H1 (cell line): ENCODE data around the gene VEPH1. TPM values are rescaled to one million over a fixed set of nuclear protein-coding genes. Genes with fewer than 3 reads are reported as not detected.

Experiments used
- CTCF ChIA-PET: fragments of 300-600 bp; sonication (Branson Sonifier 250); formaldehyde crosslinking; loops from one replicate; lab custom pipeline; 2021; ENCODE audit not compliant: partially characterized antibody; lab: Charles Lee
- POLR2A ChIA-PET: fragments of 300-600 bp; sonication (Branson Sonifier 250); formaldehyde crosslinking; loops from one replicate; lab custom pipeline; 2021; ENCODE audit warnings: inconsistent platforms; ENCODE audit not compliant: partially characterized antibody; lab: Charles Lee
- DNase-seq, 2 experiments: peaks; one replicate each; pipeline versions ENCODE4 v3.0.0 to v3.0.0-alpha.2; 2010 to 2022; ENCODE audit warnings: low spot score in 2 of 2, low read depth in 1 of 2, mixed read lengths in 1 of 2
- FAIRE-seq: peaks from 2 replicates; lab custom pipeline; 2011; peaks lifted over from hg19 to GRCh38; lab: Jason Lieb, UNC
- H2AFZ ChIP-seq: 2 replicates; pipeline ENCODE4 v1.8.1; 2012; ENCODE audit warnings: low read length, inconsistent platforms
- H2AK5ac ChIP-seq: 2 replicates; pipeline ENCODE4 v1.6.1; 2013; ENCODE audit warnings: low read depth, low read length
- H2BK120ac ChIP-seq: replicated peaks from 2 replicates; pipeline ENCODE3; 2013; ENCODE audit warnings: low read depth, low read length, inconsistent platforms
- H2BK12ac ChIP-seq: 2 replicates; pipeline ENCODE4 v1.6.1; 2013; ENCODE audit warnings: low read depth, low read length
- H2BK15ac ChIP-seq: 2 replicates; pipeline ENCODE4 v1.6.1; 2013; ENCODE audit warnings: low read length
- H2BK20ac ChIP-seq: 2 replicates; pipeline ENCODE4 v1.6.1; 2013; ENCODE audit warnings: low read length
- H2BK5ac ChIP-seq: 2 replicates; pipeline ENCODE4 v1.6.1; 2013; ENCODE audit warnings: low read depth, low read length
- H3K14ac ChIP-seq: 2 replicates; pipeline ENCODE4 v1.6.1; 2013; ENCODE audit warnings: inconsistent platforms; ENCODE audit not compliant: insufficient read length
- H3K18ac ChIP-seq: 2 replicates; pipeline ENCODE4 v1.6.1; 2013; ENCODE audit warnings: low read length; ENCODE audit errors: extremely low read depth
- H3K23ac ChIP-seq: 2 replicates; pipeline ENCODE4 v1.6.1; 2013; ENCODE audit warnings: inconsistent platforms; ENCODE audit not compliant: insufficient read length
- H3K23me2 ChIP-seq: 2 replicates; pipeline ENCODE4 v1.6.1; 2013; ENCODE audit warnings: low read depth, low read length
- H3K27ac ChIP-seq: 2 replicates; pipeline ENCODE4 v1.6.1; 2011; ENCODE audit warnings: low read depth, low read length, inconsistent platforms
- H3K27me3 ChIP-seq, 4 experiments: replicated peaks in 1 of 4; 1 replicate in 1 of 4; 2 replicates in 3 of 4; pipeline versions ENCODE4 v1.6.1 to v1.8.1; 2011 to 2013; ENCODE audit warnings: low read length in 3 of 4, mild to moderate bottlenecking in 3 of 4, inconsistent platforms in 2 of 4, mixed read lengths in 2 of 4, moderate library complexity in 1 of 4; ENCODE audit not compliant: control insufficient read depth in 3 of 4, insufficient read depth in 3 of 4; ENCODE audit errors: extremely low read depth in 1 of 4
- H3K36me3 ChIP-seq, 4 experiments: 2 replicates each; pipeline versions ENCODE4 v1.6.1 to v1.8.1; 2011 to 2013; ENCODE audit warnings: mild to moderate bottlenecking in 4 of 4, low read length in 3 of 4, moderate library complexity in 2 of 4, control low read depth in 1 of 4, inconsistent platforms in 1 of 4; ENCODE audit not compliant: insufficient read depth in 4 of 4, control insufficient read depth in 2 of 4
- H3K4ac ChIP-seq: replicated peaks from 2 replicates; pipeline ENCODE3; 2013; ENCODE audit warnings: low read length, low read depth, mixed read lengths, inconsistent platforms; ENCODE audit not compliant: insufficient read length
- H3K4me1 ChIP-seq, 4 experiments: replicated peaks in 1 of 4; 1 replicate in 1 of 4; 2 replicates in 3 of 4; pipeline versions ENCODE4 v1.6.1 to v1.8.1; 2011 to 2013; ENCODE audit warnings: low read length in 3 of 4, inconsistent platforms in 2 of 4, mixed read lengths in 1 of 4; ENCODE audit not compliant: insufficient read depth in 4 of 4, control insufficient read depth in 3 of 4
- H3K4me2 ChIP-seq, 2 experiments: 2 replicates each; pipeline versions ENCODE4 v1.6.1 to v1.8.1; 2011 to 2013; ENCODE audit warnings: low read depth in 2 of 2, low read length in 2 of 2, control low read depth in 1 of 2, inconsistent platforms in 1 of 2, mild to moderate bottlenecking in 1 of 2; ENCODE audit not compliant: insufficient read depth in 1 of 2
- H3K4me3 ChIP-seq, 4 experiments: fragments of 200-600, 300-600 bp in 1 of 4; sonication (generic), shearing (Covaris generic), sonication (Bioruptor Twin) in 1 of 4; 2 replicates each; pipeline versions ENCODE4 v1.5.1 to v1.8.1; 2011 to 2016; ENCODE audit warnings: low read length in 4 of 4, low read depth in 3 of 4, control low read depth in 2 of 4, inconsistent platforms in 2 of 4, mild to moderate bottlenecking in 2 of 4, mixed read lengths in 1 of 4, moderate library complexity in 1 of 4; ENCODE audit not compliant: insufficient read depth in 2 of 4; ENCODE audit errors: extremely low read depth in 1 of 4
- H3K56ac ChIP-seq: replicated peaks from 2 replicates; pipeline ENCODE3; 2013; ENCODE audit warnings: low read depth, mild to moderate bottlenecking, mixed read lengths, low read length, inconsistent platforms; ENCODE audit not compliant: insufficient read length
- H3K79me1 ChIP-seq: 2 replicates; pipeline ENCODE4 v1.6.1; 2013; ENCODE audit warnings: low read depth, low read length, control low read depth
- H3K79me2 ChIP-seq, 2 experiments: 2 replicates each; pipeline versions ENCODE4 v1.6.1 to v1.8.1; 2012 to 2013; ENCODE audit warnings: low read length in 2 of 2, mild to moderate bottlenecking in 2 of 2, inconsistent platforms in 1 of 2; ENCODE audit not compliant: insufficient read depth in 2 of 2, control insufficient read depth in 1 of 2
- H3K9ac ChIP-seq, 4 experiments: replicated peaks in 1 of 4; 1 replicate in 1 of 4; 2 replicates in 3 of 4; pipeline versions ENCODE4 v1.6.1 to v1.8.1; 2011 to 2013; ENCODE audit warnings: low read depth in 3 of 4, low read length in 3 of 4, control low read depth in 2 of 4, mild to moderate bottlenecking in 2 of 4, moderate library complexity in 2 of 4, inconsistent platforms in 1 of 4; ENCODE audit errors: extremely low read depth in 1 of 4
- H3K9me3 ChIP-seq, 2 experiments: 2 replicates each; pipeline versions ENCODE4 v1.6.1 to v1.8.1; 2012 to 2013; ENCODE audit warnings: mild to moderate bottlenecking in 2 of 2, moderate library complexity in 2 of 2, control low read depth in 1 of 2, inconsistent platforms in 1 of 2, low read depth in 1 of 2, low read length in 1 of 2, mixed read lengths in 1 of 2; ENCODE audit not compliant: insufficient read depth in 2 of 2
- H4K20me1 ChIP-seq, 2 experiments: replicated peaks in 1 of 2; 2 replicates each; pipeline versions ENCODE3 to v1.8.1; 2011 to 2013; ENCODE audit warnings: inconsistent platforms in 2 of 2, low read length in 2 of 2, mild to moderate bottlenecking in 1 of 2; ENCODE audit not compliant: insufficient read depth in 2 of 2, control insufficient read depth in 1 of 2
- H4K5ac ChIP-seq: 2 replicates; pipeline ENCODE4 v1.6.1; 2013; ENCODE audit warnings: low read length, low read depth, mixed read lengths, inconsistent platforms; ENCODE audit not compliant: insufficient read length
- H4K8ac ChIP-seq: 2 replicates; pipeline ENCODE4 v1.8.0; 2013; ENCODE audit warnings: mild to moderate bottlenecking, moderate library complexity, low read length, inconsistent platforms; ENCODE audit not compliant: insufficient read depth; ENCODE audit errors: extremely low read depth
- H4K91ac ChIP-seq: replicated peaks from 2 replicates; pipeline ENCODE3; 2013; ENCODE audit warnings: low read length, mixed read lengths, inconsistent platforms; ENCODE audit not compliant: insufficient read length
- BACH1 ChIP-seq: IDR thresholded peaks from 2 replicates; pipeline ENCODE4 v1.6.1; 2012; ENCODE audit warnings: low read length, improper control_type of control experiment
- SP2 ChIP-seq: IDR thresholded peaks from 2 replicates; pipeline ENCODE4 v1.6.1; 2012; ENCODE audit warnings: mild to moderate bottlenecking, low read length, inconsistent platforms
- WGBS, 2 experiments: shearing (Covaris generic) in 1 of 2; methylation state at CpG; one replicate each; pipeline versions ENCODE4 v1.1.6 to v1.1.7; 2013 to 2015; ENCODE audit warnings: low lambda C conversion rate in 2 of 2, mixed read lengths in 2 of 2, inconsistent platforms in 1 of 2, low coverage in 1 of 2, missing lambda C conversion rate in 1 of 2; ENCODE audit not compliant: insufficient replicate concordance in 2 of 2, insufficient coverage in 1 of 2, insufficient read length in 1 of 2; ENCODE audit errors: extremely low coverage in 1 of 2, missing lambda C conversion rate in 1 of 2; 5-methylcytosine and 5-hydroxymethylcytosine counted together
- polyA plus RNA-seq, 7 experiments: library from polyadenylated mRNA; depleted of rRNA in 3 of 7; stranded (reverse) in 5 of 7; unstranded in 2 of 7; fragments of >200 nt in 5 of 7; fragments of 200-250 nt in 2 of 7; gene quantifications; 1 replicate in 5 of 7; 2 replicates in 1 of 7; 4 replicates in 1 of 7; pipeline versions ENCODE4 v1.2.1 to v1.2.3, GENCODE V29; 2011 to 2013; ENCODE audit warnings: missing spikeins in 2 of 7, mixed read lengths in 2 of 7
- total RNA-seq: library from RNA; stranded (reverse); fragmentation: NEBNext Ultra II Directional; extraction: Animal tissue kit (Norgen Biotek cat#: 25700); gene quantifications from 2 replicates; pipeline ENCODE4 v1.2.1, GENCODE V29; 2021

Gene VEPH1
- total and polyA plus RNA-seq, 2 of the 8 experiments (the other 6 are each of a cell fraction or from before 2014, with no cell fraction given): 12.0 to 18.3 TPM

- no peak for DNase-seq
- no peak overlapping the region for H3K4me2 ChIP-seq
- no peaks in the 10 kb centered on the region for H3K79me1 ChIP-seq
- no peak overlapping the region for H3K14ac ChIP-seq
- H3K9ac ChIP-seq: no peak overlapping the region
- FAIRE-seq: no peak
- H4K5ac ChIP-seq: no peak overlapping the region
- ChIA-PET CTCF (interaction anchor here (0.8 to 6.1 kb wide), 9 partner anchors 9 to 63 kb away, joined by 3 to 48 read pairs (median 6); no protein-coding TSS in a partner anchor), POLR2A (no interaction called here)
- H3K56ac ChIP-seq: no peak overlapping the region
- no peak overlapping the region for H2BK15ac ChIP-seq
- H3K23ac ChIP-seq: no peak overlapping the region
- no peaks in the 10 kb centered on the region for H4K20me1 ChIP-seq
- no peak overlapping the region for H2BK20ac ChIP-seq
- peaks cover 0 to 5% (median 0%) of the 10 kb centered on the region in 4 experiments; a peak in 1 of 7 replicates for H3K27me3 ChIP-seq
- TF ChIP-seq SP2 (no peak), BACH1 (no peak)
- H2BK5ac ChIP-seq: no peak overlapping the region
- H4K91ac ChIP-seq: no peak overlapping the region
- 88% methylated on average over 6 of the region's 6 CpGs; no CpG with 5 or more reads in 1 of the 2 experiments for WGBS, 2 experiments
- no peaks in the 10 kb centered on the region; the same call in 1 of the 2 replicates for H3K23me2 ChIP-seq
- H3K18ac ChIP-seq: no peak overlapping the region
- H3K4me1 ChIP-seq: no peaks in the 10 kb centered on the region; a peak in 1 of 7 replicates
- H3K9me3 ChIP-seq: peaks cover 3 to 4% of the 10 kb centered on the region in 2 experiments; a peak in 2 of 4 replicates
- no peaks in the 10 kb centered on the region for H3K79me2 ChIP-seq
- H2BK120ac ChIP-seq: no peak overlapping the region
- H3K4me3 ChIP-seq: no peak overlapping the region
- no peak overlapping the region for H2AFZ ChIP-seq
- no peak overlapping the region for H2AK5ac ChIP-seq
- H3K27ac ChIP-seq: no peak overlapping the region
- no peak overlapping the region for H2BK12ac ChIP-seq
- H4K8ac ChIP-seq: no peak overlapping the region
- H3K4ac ChIP-seq: no peak overlapping the region
- H3K36me3 ChIP-seq: no peaks in the 10 kb centered on the region
Observed at GRCh38 chr3:157541506-157542236, 38.5 kb upstream of the VEPH1 start.
